ENCODE results near the gene REPS1. TPM values are rescaled to one million over a fixed set of nuclear protein-coding genes. Genes with fewer than 3 reads are reported as not detected.
A peak's percentile ranks its signal among the peaks of the same experiment; 100 is the strongest.

Gene REPS1
- total and polyA plus RNA-seq, 2 of the 13 experiments (the other 11 are each of a cell fraction or from before 2014, with no cell fraction given) = 36.4 to 38.3 TPM

DNA sequence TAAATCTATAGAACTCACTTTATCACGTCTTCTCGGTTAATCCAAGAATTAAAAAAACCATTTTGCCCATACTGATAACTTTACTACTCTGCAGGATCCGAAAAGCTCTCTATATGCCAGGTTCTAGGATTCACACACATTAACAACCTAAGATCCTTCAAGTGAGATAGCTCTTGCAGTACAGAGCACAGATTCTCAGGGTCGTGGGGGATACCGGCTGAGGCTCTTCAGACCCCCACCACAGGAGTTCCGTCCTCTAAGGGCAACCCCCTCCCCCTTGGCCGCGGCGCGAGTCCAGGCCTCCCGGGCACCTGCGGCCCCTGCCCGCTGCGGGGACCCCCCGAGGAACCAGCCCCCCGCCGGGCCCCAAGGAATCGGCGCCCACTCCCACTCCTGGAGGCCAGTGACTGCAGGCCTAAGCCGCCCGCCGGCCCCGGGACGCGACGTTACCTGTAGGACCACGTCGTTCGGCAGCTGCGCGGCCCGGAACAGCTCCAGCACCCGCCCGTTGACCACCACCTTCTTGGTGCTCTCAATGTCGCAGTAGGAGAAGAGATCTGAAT, 892 bp downstream of the REPS1 start (continued):
- TF ChIP-seq NBN (conservative IDR thresholded peaks at IDR 0.05) (no peak), ZNF367 (CRISPR knock-in tag; IDR thresholded peaks at IDR 0.05; ENCODE audit: borderline replicate concordance) (no peak), NCOA2 (CRISPR knock-in tag; IDR thresholded peaks at IDR 0.05) (no peak), ZFAT (CRISPR knock-in tag; conservative IDR thresholded peaks at IDR 0.05) (no peak), ZNF543 (CRISPR knock-in tag; IDR thresholded peaks at IDR 0.05) (peak; percentile 60; the same call in 1 of the 2 replicates), ZNF124 (CRISPR knock-in tag; IDR thresholded peaks at IDR 0.05) (no peak), ZNF207 (IDR thresholded peaks at IDR 0.05; ENCODE audit: borderline replicate concordance) (no peak), SP5 (CRISPR knock-in tag; IDR thresholded peaks at IDR 0.05; ENCODE audit: borderline replicate concordance, low read depth) (no peak), TAF15 (IDR thresholded peaks at IDR 0.05; ENCODE audit: low read depth, low read length, poor library complexity, severe bottlenecking) (peak; percentile 9), MEIS2 (CRISPR knock-in tag; IDR thresholded peaks at IDR 0.05) (no peak), KDM5A (IDR thresholded peaks at IDR 0.05; ENCODE audit: borderline replicate concordance, low read length) (no peak), U2AF1 (optimal IDR thresholded peaks at IDR 0.05; ENCODE audit: low read depth, low read length) (no peak), BORCS8-MEF2B (CRISPR knock-in tag; IDR thresholded peaks at IDR 0.05) (peak; percentile 71; the same call in 1 of the 2 replicates), KLF11 (CRISPR knock-in tag; IDR thresholded peaks at IDR 0.05) (no peak), MAFG (CRISPR knock-in tag; IDR thresholded peaks at IDR 0.05) (peak; percentile 27; the same call in 1 of the 2 replicates), TEAD2 (CRISPR knock-in tag; IDR thresholded peaks at IDR 0.05) (no peak)
- TF ChIP-seq, protein P1, sequence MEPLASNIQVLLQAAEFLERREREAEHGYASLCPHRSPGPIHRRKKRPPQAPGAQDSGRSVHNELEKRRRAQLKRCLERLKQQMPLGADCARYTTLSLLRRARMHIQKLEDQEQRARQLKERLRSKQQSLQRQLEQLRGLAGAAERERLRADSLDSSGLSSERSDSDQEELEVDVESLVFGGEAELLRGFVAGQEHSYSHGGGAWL (CRISPR knock-in tag; IDR thresholded peaks at IDR 0.05) = 0 out of 2 replicates have a peak, but pooled peaks have one; percentile 17
- TF ChIP-seq, protein P2, sequence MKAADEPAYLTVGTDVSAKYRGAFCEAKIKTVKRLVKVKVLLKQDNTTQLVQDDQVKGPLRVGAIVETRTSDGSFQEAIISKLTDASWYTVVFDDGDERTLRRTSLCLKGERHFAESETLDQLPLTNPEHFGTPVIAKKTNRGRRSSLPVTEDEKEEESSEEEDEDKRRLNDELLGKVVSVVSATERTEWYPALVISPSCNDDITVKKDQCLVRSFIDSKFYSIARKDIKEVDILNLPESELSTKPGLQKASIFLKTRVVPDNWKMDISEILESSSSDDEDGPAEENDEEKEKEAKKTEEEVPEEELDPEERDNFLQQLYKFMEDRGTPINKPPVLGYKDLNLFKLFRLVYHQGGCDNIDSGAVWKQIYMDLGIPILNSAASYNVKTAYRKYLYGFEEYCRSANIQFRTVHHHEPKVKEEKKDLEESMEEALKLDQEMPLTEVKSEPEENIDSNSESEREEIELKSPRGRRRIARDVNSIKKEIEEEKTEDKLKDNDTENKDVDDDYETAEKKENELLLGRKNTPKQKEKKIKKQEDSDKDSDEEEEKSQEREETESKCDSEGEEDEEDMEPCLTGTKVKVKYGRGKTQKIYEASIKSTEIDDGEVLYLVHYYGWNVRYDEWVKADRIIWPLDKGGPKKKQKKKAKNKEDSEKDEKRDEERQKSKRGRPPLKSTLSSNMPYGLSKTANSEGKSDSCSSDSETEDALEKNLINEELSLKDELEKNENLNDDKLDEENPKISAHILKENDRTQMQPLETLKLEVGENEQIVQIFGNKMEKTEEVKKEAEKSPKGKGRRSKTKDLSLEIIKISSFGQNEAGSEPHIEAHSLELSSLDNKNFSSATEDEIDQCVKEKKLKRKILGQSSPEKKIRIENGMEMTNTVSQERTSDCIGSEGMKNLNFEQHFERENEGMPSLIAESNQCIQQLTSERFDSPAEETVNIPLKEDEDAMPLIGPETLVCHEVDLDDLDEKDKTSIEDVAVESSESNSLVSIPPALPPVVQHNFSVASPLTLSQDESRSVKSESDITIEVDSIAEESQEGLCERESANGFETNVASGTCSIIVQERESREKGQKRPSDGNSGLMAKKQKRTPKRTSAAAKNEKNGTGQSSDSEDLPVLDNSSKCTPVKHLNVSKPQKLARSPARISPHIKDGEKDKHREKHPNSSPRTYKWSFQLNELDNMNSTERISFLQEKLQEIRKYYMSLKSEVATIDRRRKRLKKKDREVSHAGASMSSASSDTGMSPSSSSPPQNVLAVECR (CRISPR knock-in tag; IDR thresholded peaks at IDR 0.05; ENCODE audit: borderline replicate concordance) = no peak
- TF ChIP-seq, protein P3, sequence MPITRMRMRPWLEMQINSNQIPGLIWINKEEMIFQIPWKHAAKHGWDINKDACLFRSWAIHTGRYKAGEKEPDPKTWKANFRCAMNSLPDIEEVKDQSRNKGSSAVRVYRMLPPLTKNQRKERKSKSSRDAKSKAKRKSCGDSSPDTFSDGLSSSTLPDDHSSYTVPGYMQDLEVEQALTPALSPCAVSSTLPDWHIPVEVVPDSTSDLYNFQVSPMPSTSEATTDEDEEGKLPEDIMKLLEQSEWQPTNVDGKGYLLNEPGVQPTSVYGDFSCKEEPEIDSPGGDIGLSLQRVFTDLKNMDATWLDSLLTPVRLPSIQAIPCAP (CRISPR knock-in tag; IDR thresholded peaks at IDR 0.05; ENCODE audit: low read depth) = no peak
- TF ChIP-seq, protein P4, sequence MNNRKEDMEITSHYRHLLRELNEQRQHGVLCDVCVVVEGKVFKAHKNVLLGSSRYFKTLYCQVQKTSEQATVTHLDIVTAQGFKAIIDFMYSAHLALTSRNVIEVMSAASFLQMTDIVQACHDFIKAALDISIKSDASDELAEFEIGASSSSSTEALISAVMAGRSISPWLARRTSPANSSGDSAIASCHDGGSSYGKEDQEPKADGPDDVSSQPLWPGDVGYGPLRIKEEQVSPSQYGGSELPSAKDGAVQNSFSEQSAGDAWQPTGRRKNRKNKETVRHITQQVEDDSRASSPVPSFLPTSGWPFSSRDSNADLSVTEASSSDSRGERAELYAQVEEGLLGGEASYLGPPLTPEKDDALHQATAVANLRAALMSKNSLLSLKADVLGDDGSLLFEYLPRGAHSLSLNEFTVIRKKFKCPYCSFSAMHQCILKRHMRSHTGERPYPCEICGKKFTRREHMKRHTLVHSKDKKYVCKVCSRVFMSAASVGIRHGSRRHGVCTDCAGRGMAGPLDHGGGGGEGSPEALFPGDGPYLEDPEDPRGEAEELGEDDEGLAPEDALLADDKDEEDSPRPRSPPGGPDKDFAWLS (CRISPR knock-in tag; IDR thresholded peaks at IDR 0.05; ENCODE audit: borderline replicate concordance) = no peak
